HG03025 (cell line): ENCODE data around the gene NT5DC4.

ENCODE experiments used
- ATAC-seq: cut with Tn5 transposase; IDR thresholded peaks from one replicate; pipeline ENCODE4 v1.9.1; 2021; ENCODE audit warnings: mild to moderate bottlenecking, moderate library complexity; ENCODE audit not compliant: unreplicated experiment, low FRiP score

NT5DC4 gene

GRCh38 chr2:112776113-112776512 lies 55.3 kb downstream of the NT5DC4 start:
- ATAC-seq, result no peak

DNA sequence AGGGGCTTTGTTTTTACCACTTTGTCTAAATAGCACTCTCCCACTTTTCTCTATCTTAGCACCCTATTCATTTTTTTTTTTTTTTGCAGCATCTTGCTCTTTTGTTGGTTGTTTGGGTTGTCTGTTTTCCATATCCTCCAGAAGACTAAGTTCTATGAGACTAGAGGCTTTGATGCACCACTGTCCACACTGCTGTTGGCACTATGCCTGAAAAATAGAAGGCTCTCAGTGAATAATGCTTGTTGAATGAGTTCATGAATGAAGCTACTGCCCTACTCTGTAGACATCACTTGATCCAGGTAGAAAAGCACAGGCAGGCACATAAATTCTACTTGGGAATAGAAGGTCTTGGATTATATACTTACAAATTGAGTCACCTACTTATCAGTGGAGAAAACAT lies 56.2 kb downstream of the NT5DC4 start:
- no peak for ATAC-seq

DNA sequence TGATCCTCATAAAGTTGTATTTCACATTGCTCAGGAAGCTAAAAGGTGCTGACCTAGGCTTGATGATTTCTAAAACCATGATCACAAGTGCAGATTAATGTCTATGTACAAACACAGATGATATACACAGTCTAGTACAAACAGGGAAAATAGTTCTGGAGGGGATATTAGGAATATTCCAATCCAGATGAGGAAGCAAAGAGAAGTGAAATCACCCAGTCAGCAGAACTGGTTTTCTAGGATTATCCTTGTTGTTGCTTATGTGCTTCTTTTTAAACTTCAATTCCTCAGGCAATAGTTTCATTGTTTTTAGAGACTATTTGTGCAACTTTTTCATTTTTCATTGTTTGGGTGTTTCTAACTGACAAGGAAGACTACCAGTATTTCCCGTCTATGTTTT lies 58.8 kb downstream of the NT5DC4 start:
- no peak for ATAC-seq

DNA sequence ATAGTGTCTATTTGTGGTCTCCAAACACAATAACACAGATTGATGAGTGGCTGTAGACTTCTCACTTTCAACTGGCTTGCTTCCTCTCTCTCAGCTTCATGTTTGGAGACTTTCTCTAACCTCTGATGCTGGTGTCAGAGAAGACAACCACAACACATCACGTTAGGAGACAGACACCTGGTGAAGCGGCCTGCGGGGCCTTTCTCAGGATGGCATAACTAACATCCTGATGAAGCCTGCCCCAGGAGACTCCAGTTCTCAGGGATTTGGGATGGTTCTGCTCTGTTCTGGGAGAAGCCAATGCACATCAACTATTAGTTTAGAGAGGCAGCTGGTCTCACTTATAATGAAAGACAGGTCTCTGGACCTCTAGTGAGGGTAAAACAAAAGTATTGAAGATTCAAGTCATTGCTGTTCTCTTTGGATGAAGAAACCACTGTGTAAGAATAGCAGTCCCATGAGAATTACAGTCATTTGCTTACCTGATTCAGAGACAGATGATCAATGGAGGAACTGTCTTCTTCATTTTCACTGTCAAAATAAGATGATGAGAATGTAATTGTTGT lies 61.5 kb downstream of the NT5DC4 start:
- ATAC-seq, result peak; percentile 84

GRCh38 chr2:112783187-112783714 lies 62.4 kb downstream of the NT5DC4 start:
- no peak for ATAC-seq

GRCh38 chr2:112784199-112785189 lies 63.7 kb downstream of the NT5DC4 start, which contains the start of gene IL1A:
Gene IL1A (minus strand): TSS chr2:112784493. CDS start chr2:112783770, 723 bp downstream.
- ATAC-seq, result no peak

DNA sequence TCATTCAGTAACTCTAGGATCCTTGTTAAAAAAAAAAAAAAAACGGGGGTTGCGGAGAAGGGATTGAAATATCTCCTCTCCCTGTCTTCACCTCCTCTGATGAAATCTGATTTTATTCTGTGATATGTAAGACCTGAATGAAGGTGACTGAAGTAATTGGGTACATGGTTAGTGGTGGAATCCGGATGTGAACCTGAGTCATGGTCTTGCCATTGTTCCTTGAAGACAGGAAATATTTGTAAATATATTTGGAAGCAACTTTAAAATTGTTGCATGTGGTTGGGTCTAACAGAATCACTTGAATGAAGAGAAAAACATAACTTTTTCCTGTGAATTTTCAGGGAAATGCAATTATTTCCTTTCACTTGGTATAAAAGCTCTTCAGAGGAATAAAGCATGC lies 66.5 kb downstream of the NT5DC4 start:
- ATAC-seq, result no peak

- ATAC-seq, result no peak
Measured at GRCh38 chr2:112787729-112788393, 67.0 kb downstream of the NT5DC4 start.

DNA sequence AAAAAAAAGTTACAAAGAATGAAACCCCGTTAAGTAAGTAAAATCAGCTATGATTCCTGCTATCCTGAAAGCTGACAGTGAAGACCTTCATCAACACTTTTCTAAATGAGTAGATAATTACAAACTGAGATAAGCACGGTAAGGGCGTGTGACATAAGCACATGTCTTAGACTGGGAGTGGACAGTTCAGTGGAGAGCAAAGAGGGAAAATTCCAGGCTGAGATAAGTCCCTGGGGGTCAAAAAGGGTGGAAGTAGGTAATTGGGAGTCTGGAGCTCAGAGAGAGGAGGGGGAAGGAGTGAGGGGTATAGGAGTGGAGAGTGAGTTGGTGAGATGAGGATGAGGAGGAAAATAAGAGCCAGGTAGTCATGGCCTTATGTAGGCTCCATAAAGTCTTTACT lies 67.8 kb downstream of the NT5DC4 start:
- no peak for ATAC-seq
